ENCODE data around the gene ADM.

DNA sequence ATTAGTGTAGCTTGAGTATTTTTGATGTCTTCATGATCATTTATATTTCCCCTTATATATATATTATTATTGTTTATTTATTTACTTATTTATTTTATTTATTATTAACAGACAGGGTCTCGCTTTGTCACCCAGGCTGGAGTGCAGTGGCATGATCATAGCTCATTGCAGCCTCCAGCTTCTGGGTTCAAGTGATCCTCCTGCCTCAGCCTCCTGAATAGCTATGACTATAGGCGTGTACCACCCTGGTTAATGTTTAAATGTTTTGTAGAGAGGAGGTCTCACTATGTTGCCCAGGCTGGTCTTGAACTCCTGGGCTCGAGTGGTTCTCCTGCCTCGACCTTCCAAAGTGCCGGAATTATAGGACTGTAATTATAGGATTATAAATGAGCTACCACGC, 10.2 kb downstream of the ADM start:
- TF ChIP-seq, protein P1, sequence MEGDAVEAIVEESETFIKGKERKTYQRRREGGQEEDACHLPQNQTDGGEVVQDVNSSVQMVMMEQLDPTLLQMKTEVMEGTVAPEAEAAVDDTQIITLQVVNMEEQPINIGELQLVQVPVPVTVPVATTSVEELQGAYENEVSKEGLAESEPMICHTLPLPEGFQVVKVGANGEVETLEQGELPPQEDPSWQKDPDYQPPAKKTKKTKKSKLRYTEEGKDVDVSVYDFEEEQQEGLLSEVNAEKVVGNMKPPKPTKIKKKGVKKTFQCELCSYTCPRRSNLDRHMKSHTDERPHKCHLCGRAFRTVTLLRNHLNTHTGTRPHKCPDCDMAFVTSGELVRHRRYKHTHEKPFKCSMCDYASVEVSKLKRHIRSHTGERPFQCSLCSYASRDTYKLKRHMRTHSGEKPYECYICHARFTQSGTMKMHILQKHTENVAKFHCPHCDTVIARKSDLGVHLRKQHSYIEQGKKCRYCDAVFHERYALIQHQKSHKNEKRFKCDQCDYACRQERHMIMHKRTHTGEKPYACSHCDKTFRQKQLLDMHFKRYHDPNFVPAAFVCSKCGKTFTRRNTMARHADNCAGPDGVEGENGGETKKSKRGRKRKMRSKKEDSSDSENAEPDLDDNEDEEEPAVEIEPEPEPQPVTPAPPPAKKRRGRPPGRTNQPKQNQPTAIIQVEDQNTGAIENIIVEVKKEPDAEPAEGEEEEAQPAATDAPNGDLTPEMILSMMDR (IDR thresholded peaks at IDR 0.05; ENCODE audit: insufficient read depth, low read length, poor library complexity, severe bottlenecking): no peak
- TF ChIP-seq EZH2phosphoT487 (conservative IDR thresholded peaks at IDR 0.05; ENCODE audit: low read length): no peak

Data from SU-DHL-6 (cell line).